HepG2 (cell line): ENCODE results near the gene FAM171A2. TPM values are rescaled to one million over a fixed set of nuclear protein-coding genes. Genes with fewer than 3 reads are reported as not detected.

ENCODE experiments used
- BRD4 ChIP-seq: sonication (generic); formaldehyde crosslinking; IDR thresholded peaks from 2 replicates; pipeline ENCODE4 v1.4.0; 2020; ENCODE audit warnings: missing genetic modification reagents
- CBFB ChIP-seq: sonication (generic); formaldehyde crosslinking; IDR thresholded peaks from 2 replicates; pipeline ENCODE4 v1.4.0; 2020; ENCODE audit warnings: missing genetic modification reagents
- CBX5 ChIP-seq: sonication (generic); formaldehyde crosslinking; IDR thresholded peaks from 2 replicates; pipeline ENCODE4 v1.4.0; 2020; ENCODE audit warnings: missing genetic modification reagents, borderline replicate concordance
- CEBPG ChIP-seq: IDR thresholded peaks from 2 replicates; pipeline ENCODE4 v1.6.1; 2016
- FOXC1 ChIP-seq: sonication (generic); formaldehyde crosslinking; IDR thresholded peaks from 2 replicates; pipeline ENCODE4 v1.8.0; 2022; ENCODE audit warnings: mild to moderate bottlenecking, missing genetic modification reagents, borderline replicate concordance
- FOXK1 ChIP-seq: sonication (generic); formaldehyde crosslinking; IDR thresholded peaks from 2 replicates; pipeline ENCODE4 v1.4.0; 2020; ENCODE audit warnings: low read depth, missing genetic modification reagents, borderline replicate concordance
- HMGA1 ChIP-seq: sonication (generic); formaldehyde crosslinking; conservative IDR thresholded peaks from 2 replicates; pipeline ENCODE4 v1.4.0; 2020; ENCODE audit warnings: missing genetic modification reagents
- MED13 ChIP-seq: sonication (generic); formaldehyde crosslinking; IDR thresholded peaks from 2 replicates; pipeline ENCODE4 v1.5.0; 2020; ENCODE audit warnings: missing genetic modification reagents
- MYC ChIP-seq: sonication (generic); formaldehyde crosslinking; IDR thresholded peaks from 2 replicates; pipeline ENCODE4 v1.9.0; 2021; ENCODE audit warnings: missing genetic modification reagents, borderline replicate concordance
- MYNN ChIP-seq: sonication (generic); formaldehyde crosslinking; IDR thresholded peaks from 2 replicates; pipeline ENCODE4 v1.4.0; 2020; ENCODE audit warnings: mild to moderate bottlenecking, low read depth, missing genetic modification reagents
- REPIN1 ChIP-seq: sonication (generic); formaldehyde crosslinking; IDR thresholded peaks from 2 replicates; pipeline ENCODE4 v1.8.0; 2022; ENCODE audit warnings: missing genetic modification reagents, low read depth, mild to moderate bottlenecking, borderline replicate concordance
- SMARCC2 ChIP-seq: fragments of 450-650 bp; IDR thresholded peaks from 2 replicates; pipeline ENCODE4 v1.6.1; 2017; ENCODE audit warnings: antibody characterized with exemption, mild to moderate bottlenecking
- SSRP1 ChIP-seq: IDR thresholded peaks from 2 replicates; pipeline ENCODE4 v1.6.1; 2016; ENCODE audit warnings: control low read depth
- TBL1XR1 ChIP-seq: fragments of 150-350 bp; IDR thresholded peaks from 2 replicates; pipeline ENCODE4 v1.6.1; 2014; ENCODE audit warnings: borderline replicate concordance, low read length; ENCODE audit not compliant: partially characterized antibody
- TEAD3 ChIP-seq: optimal IDR thresholded peaks from 2 replicates; pipeline ENCODE3; 2016; ENCODE audit warnings: borderline replicate concordance
- ZBTB1 ChIP-seq: sonication (generic); formaldehyde crosslinking; IDR thresholded peaks from 2 replicates; pipeline ENCODE4 v1.4.0; 2020; ENCODE audit warnings: missing genetic modification reagents, borderline replicate concordance
- ZFAT ChIP-seq: sonication (generic); formaldehyde crosslinking; conservative IDR thresholded peaks from 2 replicates; pipeline ENCODE4 v1.8.1; 2023; ENCODE audit warnings: missing genetic modification reagents, inconsistent platforms
- ZNF12 ChIP-seq: sonication (generic); formaldehyde crosslinking; IDR thresholded peaks from 2 replicates; pipeline ENCODE4 v1.5.0; 2020; ENCODE audit warnings: missing genetic modification reagents
- ZNF224 ChIP-seq: sonication (generic); formaldehyde crosslinking; IDR thresholded peaks from 2 replicates; pipeline ENCODE4 v1.5.0; 2020; ENCODE audit warnings: mild to moderate bottlenecking, missing genetic modification reagents
- ZNF780A ChIP-seq: sonication (generic); formaldehyde crosslinking; IDR thresholded peaks from 2 replicates; pipeline ENCODE4 v1.8.0; 2022; ENCODE audit warnings: mild to moderate bottlenecking, missing genetic modification reagents, moderate library complexity
- ZNF841 ChIP-seq: sonication (generic); formaldehyde crosslinking; IDR thresholded peaks from 2 replicates; pipeline ENCODE4 v1.8.1; 2023; ENCODE audit warnings: missing genetic modification reagents, borderline replicate concordance
- ZNF891 ChIP-seq: sonication (generic); formaldehyde crosslinking; IDR thresholded peaks from 2 replicates; pipeline ENCODE4 v1.5.0; 2020; ENCODE audit warnings: mild to moderate bottlenecking, missing genetic modification reagents
- ZSCAN20 ChIP-seq: sonication (generic); formaldehyde crosslinking; IDR thresholded peaks from 2 replicates; pipeline ENCODE4 v1.4.0; 2020; ENCODE audit warnings: missing genetic modification reagents, mild to moderate bottlenecking, borderline replicate concordance
- polyA plus RNA-seq, 8 experiments: library from polyadenylated mRNA; depleted of rRNA in 3 of 8; stranded (reverse) in 7 of 8; unstranded in 1 of 8; fragments of >200 nt; fragmentation: Illumina TruSeq in 4 of 8; extraction: Trizol in 4 of 8; gene quantifications; 2 replicates each; pipeline versions ENCODE4 v1.2.1 to v1.2.3, GENCODE V29; 2011 to 2016; ENCODE audit warnings: low read depth in 4 of 8, missing spikeins in 1 of 8, mixed read lengths in 1 of 8; ENCODE audit not compliant: insufficient read depth in 1 of 8
- total RNA-seq, 5 experiments: library from RNA; depleted of rRNA; stranded (reverse); fragments of >200 nt; fragmentation: Illumina TruSeq; extraction: Trizol; gene quantifications; 2 replicates each; pipeline ENCODE4 v1.2.3, GENCODE V29; 2016; ENCODE audit warnings: low read depth in 1 of 5
- TF ChIP-seq, protein P1 (sequence below): sonication (generic); formaldehyde crosslinking; IDR thresholded peaks from 2 replicates; pipeline ENCODE4 v1.9.0; 2022; ENCODE audit warnings: missing genetic modification reagents, mild to moderate bottlenecking, borderline replicate concordance
- TF ChIP-seq, protein P2 (sequence below): sonication (generic); formaldehyde crosslinking; IDR thresholded peaks from 2 replicates; pipeline ENCODE4 v1.4.0; 2020; ENCODE audit warnings: missing genetic modification reagents
- TF ChIP-seq, protein P3 (sequence below): sonication (generic); formaldehyde crosslinking; IDR thresholded peaks from 2 replicates; pipeline ENCODE4 v1.5.0; 2020; ENCODE audit warnings: missing genetic modification reagents

The FAM171A2 gene
- total and polyA plus RNA-seq, 2 of the 13 experiments (the other 11 are each of a cell fraction or from before 2014, with no cell fraction given): 1.8 to 3.6 TPM

DNA sequence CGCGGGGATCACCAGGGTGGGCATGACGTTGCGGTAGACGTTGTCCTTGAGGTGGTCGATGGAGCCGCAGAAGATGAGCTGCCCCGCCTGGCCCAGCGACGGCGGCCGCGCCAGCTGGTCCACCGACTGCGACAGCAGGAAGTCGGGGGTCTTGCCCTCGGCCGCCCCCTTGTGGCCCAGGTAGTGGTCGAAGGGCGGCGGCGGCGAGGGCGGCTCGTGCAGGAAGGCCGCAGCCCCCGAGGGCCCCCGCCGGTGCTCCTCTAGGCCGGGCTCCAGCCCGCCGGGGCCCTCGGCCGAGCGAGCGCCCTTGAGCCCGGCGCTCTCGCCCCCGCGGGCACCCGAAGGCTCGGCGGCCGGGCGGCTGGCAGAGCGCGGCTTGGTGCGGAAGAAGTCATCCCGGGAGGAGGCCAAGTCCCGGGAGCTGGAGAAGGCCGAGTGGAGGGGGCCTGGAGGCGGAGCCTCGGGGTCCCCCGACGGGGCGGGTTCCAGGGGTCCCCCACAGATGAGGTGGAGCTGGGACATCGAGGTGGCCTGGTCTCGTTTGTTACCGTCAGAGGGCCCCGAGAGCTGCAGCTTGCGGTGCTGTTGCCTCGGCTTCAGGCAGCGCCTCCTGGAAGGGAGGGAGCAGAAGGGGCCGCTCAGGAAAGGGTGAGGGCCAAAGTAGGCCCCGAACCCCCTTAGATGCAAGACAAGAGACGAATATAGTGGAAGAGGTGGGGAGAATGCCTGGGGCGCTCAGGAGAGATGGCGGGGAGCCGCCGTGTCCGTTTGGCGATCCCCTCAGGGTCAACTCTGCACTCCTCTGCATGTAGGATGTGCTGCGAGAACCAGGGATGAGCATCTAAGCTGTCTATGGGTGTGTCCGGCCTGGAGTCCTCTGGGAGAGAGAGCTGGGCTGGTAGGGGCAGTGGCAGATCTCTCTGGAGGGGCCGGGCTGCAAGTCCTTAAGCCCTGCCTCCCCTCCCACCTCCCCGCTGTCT lies 8.8 kb downstream of the FAM171A2 start (continued):
- TF ChIP-seq, protein P1, sequence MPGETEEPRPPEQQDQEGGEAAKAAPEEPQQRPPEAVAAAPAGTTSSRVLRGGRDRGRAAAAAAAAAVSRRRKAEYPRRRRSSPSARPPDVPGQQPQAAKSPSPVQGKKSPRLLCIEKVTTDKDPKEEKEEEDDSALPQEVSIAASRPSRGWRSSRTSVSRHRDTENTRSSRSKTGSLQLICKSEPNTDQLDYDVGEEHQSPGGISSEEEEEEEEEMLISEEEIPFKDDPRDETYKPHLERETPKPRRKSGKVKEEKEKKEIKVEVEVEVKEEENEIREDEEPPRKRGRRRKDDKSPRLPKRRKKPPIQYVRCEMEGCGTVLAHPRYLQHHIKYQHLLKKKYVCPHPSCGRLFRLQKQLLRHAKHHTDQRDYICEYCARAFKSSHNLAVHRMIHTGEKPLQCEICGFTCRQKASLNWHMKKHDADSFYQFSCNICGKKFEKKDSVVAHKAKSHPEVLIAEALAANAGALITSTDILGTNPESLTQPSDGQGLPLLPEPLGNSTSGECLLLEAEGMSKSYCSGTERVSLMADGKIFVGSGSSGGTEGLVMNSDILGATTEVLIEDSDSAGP (CRISPR knock-in tag): no peak
- no peak for TF ChIP-seq CEBPG (CRISPR knock-in tag)
- TF ChIP-seq ZNF841 (CRISPR knock-in tag): no peak
- TF ChIP-seq FOXK1 (CRISPR knock-in tag): no peak
- peak; percentile 46; the same call in 1 of the 2 replicates for TF ChIP-seq BRD4
- TF ChIP-seq ZNF891: no peak
- TF ChIP-seq SSRP1 (CRISPR knock-in tag): no peak
- no peak for TF ChIP-seq ZNF12 (CRISPR knock-in tag)
- no peak for TF ChIP-seq REPIN1
- peak; percentile 67; the same call in 1 of the 2 replicates for TF ChIP-seq MYC
- no peak for TF ChIP-seq CBFB (CRISPR knock-in tag)
- TF ChIP-seq TBL1XR1: no peak
- no peak for TF ChIP-seq MED13
- no peak for TF ChIP-seq HMGA1 (CRISPR knock-in tag)
- TF ChIP-seq, protein P2, sequence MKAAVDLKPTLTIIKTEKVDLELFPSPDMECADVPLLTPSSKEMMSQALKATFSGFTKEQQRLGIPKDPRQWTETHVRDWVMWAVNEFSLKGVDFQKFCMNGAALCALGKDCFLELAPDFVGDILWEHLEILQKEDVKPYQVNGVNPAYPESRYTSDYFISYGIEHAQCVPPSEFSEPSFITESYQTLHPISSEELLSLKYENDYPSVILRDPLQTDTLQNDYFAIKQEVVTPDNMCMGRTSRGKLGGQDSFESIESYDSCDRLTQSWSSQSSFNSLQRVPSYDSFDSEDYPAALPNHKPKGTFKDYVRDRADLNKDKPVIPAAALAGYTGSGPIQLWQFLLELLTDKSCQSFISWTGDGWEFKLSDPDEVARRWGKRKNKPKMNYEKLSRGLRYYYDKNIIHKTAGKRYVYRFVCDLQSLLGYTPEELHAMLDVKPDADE: no peak
- TF ChIP-seq CBX5 (CRISPR knock-in tag): no peak
- no peak for TF ChIP-seq ZBTB1 (CRISPR knock-in tag)
- TF ChIP-seq ZNF224: no peak
- TF ChIP-seq ZSCAN20 (CRISPR knock-in tag): peak; percentile 68; the same call in 1 of the 2 replicates
- no peak for TF ChIP-seq TEAD3 (CRISPR knock-in tag)
- TF ChIP-seq, protein P3, sequence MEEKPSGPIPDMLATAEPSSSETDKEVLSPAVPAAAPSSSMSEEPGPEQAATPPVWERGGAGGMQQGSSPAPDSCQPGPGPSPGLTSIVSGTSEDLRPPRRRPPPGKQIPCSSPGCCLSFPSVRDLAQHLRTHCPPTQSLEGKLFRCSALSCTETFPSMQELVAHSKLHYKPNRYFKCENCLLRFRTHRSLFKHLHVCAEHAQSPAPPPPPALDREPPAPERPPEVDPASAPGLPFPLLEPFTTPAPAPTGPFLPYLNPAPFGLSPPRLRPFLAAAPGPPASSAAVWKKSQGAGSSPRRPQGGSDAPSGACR (CRISPR knock-in tag): no peak
- TF ChIP-seq FOXC1 (CRISPR knock-in tag): no peak
- no peak for TF ChIP-seq ZNF780A
- no peak for TF ChIP-seq MYNN (CRISPR knock-in tag)
- TF ChIP-seq SMARCC2: no peak
- TF ChIP-seq ZFAT (CRISPR knock-in tag): 0 out of 2 replicates have a peak, but pooled peaks have one; percentile 49
